Keratinocyte (primary cell): ENCODE measurements around the gene NEK9.

ENCODE experiments used
- CTCF ChIP-seq, 3 experiments: IDR thresholded peaks in 1 of 3; conservative IDR thresholded peaks in 1 of 3; optimal IDR thresholded peaks in 1 of 3; 2 replicates in 2 of 3; 3 replicates in 1 of 3; pipeline versions ENCODE3 to v1.5.1; 2011; ENCODE audit warnings: low read length in 3 of 3, mild to moderate bottlenecking in 3 of 3, moderate library complexity in 2 of 3, control low read depth in 1 of 3, inconsistent platforms in 1 of 3; ENCODE audit not compliant: insufficient read depth in 2 of 3; ENCODE audit errors: extremely low read depth in 1 of 3
- EZH2 ChIP-seq: IDR thresholded peaks from one replicate; pipeline ENCODE4 v1.6.1; 2012; ENCODE audit warnings: inconsistent platforms, mild to moderate bottlenecking, low read length, moderate library complexity

DNA sequence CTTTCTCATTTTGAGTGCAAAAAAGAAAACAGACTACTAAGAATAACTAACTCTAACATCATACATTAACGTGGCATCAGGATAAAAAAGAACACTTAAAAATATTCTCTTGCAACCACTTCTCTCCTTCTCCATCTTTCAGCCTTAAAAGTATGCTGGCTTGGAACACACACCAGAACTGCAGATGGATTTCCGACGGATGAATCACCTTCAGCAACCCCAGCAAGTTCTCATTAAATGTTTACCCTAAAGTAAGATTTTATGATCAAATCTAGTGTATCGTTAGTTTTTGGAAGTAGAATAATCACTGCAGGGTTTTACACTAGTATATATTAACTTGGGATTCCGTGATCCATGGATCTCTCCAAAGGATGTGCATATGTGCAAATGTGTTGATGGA, 1.2 kb downstream of the NEK9 start:
- TF ChIP-seq CTCF (optimal IDR thresholded peaks at IDR 0.05 in 1 of 3, IDR thresholded peaks at IDR 0.05 in 1 of 3, conservative IDR thresholded peaks at IDR 0.05 in 1 of 3; ENCODE audit: extremely low read depth in 1 of 3, insufficient read depth in 2 of 3, low read length in 3 of 3) (no peak), EZH2 (no peak)
